Measurements from ENCODE around the gene ADGRL1.
"Not testable (repeated sequence)": the region's sequence is repeated elsewhere in the genome, so short reads cannot be mapped to it uniquely, and the experiment has no call there.

ADGRL1 gene

GRCh38 chr19:14183741-14184350 lies 22.1 kb downstream of the ADGRL1 start:
- TF ChIP-seq CTCF (conservative IDR thresholded peaks at IDR 0.05; ENCODE audit: low read length): no peak
- no peak for DNase-seq (ENCODE audit: low read depth)
- H3K4me3 ChIP-seq (ENCODE audit: low read length): no peak overlapping the region

GRCh38 chr19:14182476-14182875 lies 23.5 kb downstream of the ADGRL1 start:
- no peak for TF ChIP-seq CTCF (conservative IDR thresholded peaks at IDR 0.05; ENCODE audit: low read length)
- DNase-seq (ENCODE audit: low read depth): no peak
- no peak overlapping the region for H3K4me3 ChIP-seq (ENCODE audit: low read length)

- no peak overlapping the region for H3K4me3 ChIP-seq (ENCODE audit: low read length)
- DNase-seq (ENCODE audit: low read depth): no peak
- TF ChIP-seq CTCF (conservative IDR thresholded peaks at IDR 0.05; ENCODE audit: low read length): no peak
Observed at GRCh38 chr19:14181906-14182305, 24.1 kb downstream of the ADGRL1 start.

- not testable (repeated sequence) for H3K4me3 ChIP-seq (ENCODE audit: low read length); DNase-seq (ENCODE audit: low read depth)
Observed at GRCh38 chr19:14181199-14181598, 24.8 kb downstream of the ADGRL1 start.

- no peak for TF ChIP-seq CTCF (conservative IDR thresholded peaks at IDR 0.05; ENCODE audit: low read length)
- no peak overlapping the region for H3K4me3 ChIP-seq (ENCODE audit: low read length)
- DNase-seq (ENCODE audit: low read depth): no peak
Observed at GRCh38 chr19:14177496-14178074, 28.4 kb downstream of the ADGRL1 start.

- DNase-seq (ENCODE audit: low read depth): no peak
- H3K4me3 ChIP-seq (ENCODE audit: low read length): no peak overlapping the region
- no peak for TF ChIP-seq CTCF (conservative IDR thresholded peaks at IDR 0.05; ENCODE audit: low read length)
Observed at GRCh38 chr19:14175351-14175792, 30.6 kb downstream of the ADGRL1 start.

- no peak for DNase-seq (ENCODE audit: low read depth)
- TF ChIP-seq CTCF (conservative IDR thresholded peaks at IDR 0.05; ENCODE audit: low read length): no peak
- H3K4me3 ChIP-seq (ENCODE audit: low read length): no peak overlapping the region
Observed at GRCh38 chr19:14174883-14175282, 31.1 kb downstream of the ADGRL1 start.

Data from AG10803 (cell line).